Pancreas (tissue), 10 donors: ENCODE data around the gene RUNX3. TPM values are rescaled to one million over a fixed set of nuclear protein-coding genes. Genes with fewer than 3 reads are reported as not detected.

ENCODE experiments used
- ATAC-seq, 4 donors: fragments of 200-7000 bp; cut with Tn5 transposase; one replicate each; pipeline versions ENCODE4 v1.8.0 to v1.9.1; 2020; ENCODE audit warnings: mild to moderate bottlenecking in 4 of 4, moderate library complexity in 4 of 4
- DNase-seq, 6 donors: peaks; one replicate each; pipeline ENCODE4 v3.0.0-alpha.2; 2020
- FAIRE-seq: peaks from 2 replicates; lab custom pipeline; 2012; peaks lifted over from hg19 to GRCh38; lab: Jason Lieb, UNC
- H3K27ac ChIP-seq, 4 donors: fragments of 200-600 bp; sonication (generic); 1 replicate in 3 of 4; 2 replicates in 1 of 4; pipeline versions ENCODE4 v1.5.0 to v1.8.0; 2020
- H3K27me3 ChIP-seq, 4 donors: fragments of 200-600 bp; one replicate each; pipeline ENCODE4 v1.8.0; 2021
- H3K36me3 ChIP-seq, 3 donors: fragments of 200-600 bp; sonication (generic) in 1 of 3; one replicate each; pipeline versions ENCODE4 v1.5.0 to v1.8.0; 2020 to 2021
- H3K4me1 ChIP-seq, 3 donors: fragments of 200-600 bp; one replicate each; pipeline ENCODE4 v1.8.0; 2021
- H3K4me3 ChIP-seq, 4 donors: fragments of 200-600 bp; sonication (generic) in 2 of 4; one replicate each; pipeline versions ENCODE4 v1.5.0 to v1.8.0; 2020 to 2021
- H3K9me3 ChIP-seq, 4 donors: fragments of 200-600 bp; one replicate each; pipeline ENCODE4 v1.8.0; 2021
- WGBS, 2 donors: extraction: QIAGEN DNeasy Blood & Tissue Kit; methylation state at CpG; one replicate each; pipeline ENCODE4 v1.1.7; 2013; 5-methylcytosine and 5-hydroxymethylcytosine counted together
- intact Hi-C, 3 donors: fragments of 100-400 bp; cut with DNase I; formaldehyde crosslinking; loops; one replicate each; pipeline versions ENCODE4 v1.11.1 to v1.14.2; 2022
- polyA plus RNA-seq, 2 donors: library from polyadenylated mRNA; stranded (reverse); fragments of 200-250 nt; gene quantifications; one replicate each; pipeline ENCODE4 v1.2.3, GENCODE V29; 2013
- total RNA-seq, 6 donors: library from RNA; stranded (reverse); fragmentation: NEBNext Ultra II Directional in 4 of 6; extraction: Animal tissue kit (Norgen Biotek cat#: 25700) in 4 of 6; gene quantifications; one replicate each; pipeline versions ENCODE4 v1.2.1 to v1.2.4, GENCODE V29; 2021 to 2023
- TF ChIP-seq, protein P1 (sequence below), 4 donors: fragments of 200-600 bp; sonication (generic) in 3 of 4; IDR thresholded peaks; one replicate each; pipeline versions ENCODE4 v1.5.0 to v1.8.0; 2021; ENCODE audit warnings: antibody characterized with exemption in 4 of 4
- donor health status: healthy with polysubstance abuse.
- donor health status: DM: no; HTN: no; CAD: no; lungs with moderate emphysema.
- donor health status: DM: no; HTN: no; CAD: no.
- donor health status: control.
- donor health status: control.
- donor health status: Bipolar disorder and iron deficiency.
- donor health status: DM: yes; HTN: yes; CAD: no.
- donor health status: DM: no; HTN: no; CAD: no.
- donor health status: DM: no; HTN: no; CAD: no.
- donor health status: DM: yes; HTN: yes; CAD: no.

Gene RUNX3
- total and polyA plus RNA-seq, 8 donors, result 0.30 to 3.7 (median 0.77) TPM

DNA sequence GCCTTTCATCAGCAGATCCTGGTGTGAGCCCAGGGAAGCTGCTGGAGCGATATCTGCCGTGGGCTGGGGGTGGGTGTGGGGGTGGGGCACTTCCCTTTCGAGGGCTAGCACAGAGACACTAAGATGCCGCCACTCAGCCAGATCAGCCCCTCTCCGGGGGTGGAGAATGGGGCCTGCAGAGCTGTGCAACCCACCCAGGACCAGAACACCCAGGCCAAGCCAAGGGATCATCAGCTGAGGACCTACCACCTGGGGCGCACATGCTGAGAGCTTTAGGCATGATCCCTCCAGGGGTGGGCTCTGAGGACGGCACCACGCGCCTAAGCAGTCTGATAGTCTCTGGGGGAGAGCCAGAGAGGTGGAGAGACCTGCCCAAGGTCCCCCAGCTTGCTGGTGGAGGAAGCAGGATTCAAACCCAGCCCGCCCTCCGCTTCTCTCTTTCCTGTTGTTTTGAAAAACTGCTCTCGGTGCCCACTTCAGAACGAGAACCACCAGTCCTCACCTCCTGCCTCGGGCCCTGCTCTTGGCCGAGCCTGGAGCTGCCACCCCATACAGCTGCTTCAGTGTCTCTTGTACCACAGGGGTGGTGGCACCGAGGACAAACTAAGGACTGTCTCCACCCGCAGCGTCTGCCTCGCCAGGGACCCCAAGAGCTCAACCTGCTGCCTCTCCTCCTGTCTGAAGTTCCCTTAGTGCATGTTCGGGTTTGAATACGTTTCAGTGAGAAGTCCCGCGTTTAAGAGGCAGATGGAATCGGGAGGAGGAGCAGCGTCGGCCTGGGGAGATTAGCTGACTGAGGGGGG, 39.7 kb upstream of the RUNX3 start:
- no peaks in the 10 kb centered on the region for H3K36me3 ChIP-seq
- no peak for ATAC-seq
- H3K4me3 ChIP-seq, result no peak overlapping the region
- no peaks in the 10 kb centered on the region for H3K9me3 ChIP-seq
- TF ChIP-seq, protein P1, sequence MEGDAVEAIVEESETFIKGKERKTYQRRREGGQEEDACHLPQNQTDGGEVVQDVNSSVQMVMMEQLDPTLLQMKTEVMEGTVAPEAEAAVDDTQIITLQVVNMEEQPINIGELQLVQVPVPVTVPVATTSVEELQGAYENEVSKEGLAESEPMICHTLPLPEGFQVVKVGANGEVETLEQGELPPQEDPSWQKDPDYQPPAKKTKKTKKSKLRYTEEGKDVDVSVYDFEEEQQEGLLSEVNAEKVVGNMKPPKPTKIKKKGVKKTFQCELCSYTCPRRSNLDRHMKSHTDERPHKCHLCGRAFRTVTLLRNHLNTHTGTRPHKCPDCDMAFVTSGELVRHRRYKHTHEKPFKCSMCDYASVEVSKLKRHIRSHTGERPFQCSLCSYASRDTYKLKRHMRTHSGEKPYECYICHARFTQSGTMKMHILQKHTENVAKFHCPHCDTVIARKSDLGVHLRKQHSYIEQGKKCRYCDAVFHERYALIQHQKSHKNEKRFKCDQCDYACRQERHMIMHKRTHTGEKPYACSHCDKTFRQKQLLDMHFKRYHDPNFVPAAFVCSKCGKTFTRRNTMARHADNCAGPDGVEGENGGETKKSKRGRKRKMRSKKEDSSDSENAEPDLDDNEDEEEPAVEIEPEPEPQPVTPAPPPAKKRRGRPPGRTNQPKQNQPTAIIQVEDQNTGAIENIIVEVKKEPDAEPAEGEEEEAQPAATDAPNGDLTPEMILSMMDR (IDR thresholded peaks at IDR 0.05), result no peak
- intact Hi-C loops, result no loop called here
- no peaks in the 10 kb centered on the region for H3K4me1 ChIP-seq
- no peak overlapping the region for H3K27ac ChIP-seq
- no peaks in the 10 kb centered on the region for H3K27me3 ChIP-seq
- WGBS, 2 donors, result 46 to 54% methylated on average over 26 of the region's 26 CpGs
- FAIRE-seq, result no peak
- no peak for DNase-seq

DNA sequence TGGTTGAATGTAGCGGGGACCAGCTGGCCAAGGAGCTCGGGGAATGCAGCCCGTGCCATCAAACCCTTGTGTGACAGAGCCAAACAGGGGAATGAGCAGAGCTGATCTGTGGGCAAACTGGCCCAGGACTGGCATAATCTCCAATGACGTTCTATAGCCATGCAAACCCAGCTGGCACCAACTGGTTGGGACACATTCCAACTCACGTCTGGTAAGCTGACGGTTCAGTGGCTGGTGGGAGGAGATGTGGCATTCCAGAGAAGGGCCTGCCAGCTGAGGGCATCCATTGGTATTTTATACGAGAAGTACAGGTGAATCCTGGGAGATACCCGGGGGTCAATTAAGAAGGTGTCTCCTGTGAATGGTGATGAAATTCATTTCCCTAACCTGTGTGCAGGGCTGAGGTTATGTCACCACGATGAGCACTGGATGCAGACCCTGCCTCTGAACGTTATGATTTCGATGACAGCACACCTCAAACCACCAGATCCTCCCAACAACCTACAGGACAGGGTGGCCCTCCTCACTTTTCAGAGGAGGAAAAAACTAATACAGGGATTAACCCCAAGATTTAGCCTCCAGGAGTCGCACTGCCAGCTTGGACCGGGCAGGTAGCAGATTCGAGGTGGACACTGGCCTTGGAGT, 39.0 kb upstream of the RUNX3 start:
- Histone ChIP-seq H3K36me3 (no peaks in the 10 kb centered on the region), H3K27ac (no peak overlapping the region), H3K27me3 (no peaks in the 10 kb centered on the region), H3K9me3 (no peaks in the 10 kb centered on the region), H3K4me1 (no peaks in the 10 kb centered on the region), H3K4me3 (no peak overlapping the region)
- TF ChIP-seq, protein P1 (IDR thresholded peaks at IDR 0.05), result no peak
- FAIRE-seq (no peak), ATAC-seq (no peak), DNase-seq (no peak)
- 48 to 50% methylated on average over 14 of the region's 14 CpGs for WGBS, 2 donors
- intact Hi-C loops, result no loop called here

DNA sequence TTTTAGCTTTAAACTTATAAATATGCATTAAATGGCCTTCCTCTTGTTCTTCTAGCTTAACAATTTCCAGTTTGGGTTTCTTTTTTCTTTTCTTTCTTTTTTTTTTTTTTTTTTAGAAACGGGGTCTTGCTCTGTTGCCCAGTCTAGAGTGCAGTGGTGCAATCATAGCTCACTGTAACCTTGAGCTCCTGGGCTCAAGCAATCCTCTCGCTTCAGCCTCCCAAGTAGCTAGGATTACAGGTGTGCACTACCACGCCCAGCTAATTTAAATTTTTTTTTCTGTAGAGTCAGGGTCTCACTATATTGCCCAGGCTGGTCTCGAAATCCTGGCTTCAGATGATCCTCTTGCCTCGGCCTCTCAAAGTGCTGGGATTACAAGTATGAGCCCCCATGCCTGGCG, 37.9 kb upstream of the RUNX3 start:
- TF ChIP-seq, protein P1 (IDR thresholded peaks at IDR 0.05), result no peak
- Histone ChIP-seq H3K27me3 (no peaks in the 10 kb centered on the region), H3K4me1 (no peaks in the 10 kb centered on the region), H3K36me3 (no peaks in the 10 kb centered on the region), H3K9me3 (no peaks in the 10 kb centered on the region), H3K27ac (no peak overlapping the region), H3K4me3 (no peak overlapping the region)
- WGBS, 2 donors, result 61 to 68% methylated on average over 6 of the region's 6 CpGs
- no peak for ATAC-seq
- intact Hi-C loops, result no loop called here
- DNase-seq, result no peak
- FAIRE-seq, result no peak

DNA sequence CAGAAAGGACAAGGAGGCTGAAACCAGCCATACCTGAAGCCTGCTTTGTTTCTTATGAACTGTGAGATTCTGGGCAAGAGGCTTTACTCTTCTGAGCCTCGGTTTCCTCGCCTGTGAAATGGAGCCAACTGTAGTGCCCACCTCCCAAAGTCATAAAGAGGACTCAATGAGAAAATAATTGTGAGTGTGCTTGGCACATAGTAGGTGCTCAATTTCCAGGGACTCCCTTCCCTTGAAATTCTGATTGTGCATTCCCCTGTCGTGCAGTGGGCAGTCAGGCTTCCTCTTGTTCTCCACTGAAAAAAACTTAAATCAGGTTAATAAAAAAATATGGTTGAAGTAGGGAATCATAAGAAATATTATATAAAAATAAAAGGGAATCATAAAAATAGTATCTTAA, 37.5 kb upstream of the RUNX3 start:
- DNase-seq, result no peak

More for the DNA sequence above, 37.5 kb upstream of the RUNX3 start:
- FAIRE-seq (no peak), ATAC-seq (no peak)
- Histone ChIP-seq H3K9me3 (no peaks in the 10 kb centered on the region), H3K36me3 (no peaks in the 10 kb centered on the region), H3K27ac (no peak overlapping the region), H3K4me1 (no peaks in the 10 kb centered on the region), H3K27me3 (no peaks in the 10 kb centered on the region), H3K4me3 (no peak overlapping the region)
- intact Hi-C loops, result no loop called here
- 83 to 90% methylated on average over 3 of the region's 3 CpGs for WGBS, 2 donors
- TF ChIP-seq, protein P1 (IDR thresholded peaks at IDR 0.05), result no peak
